Measurements from ENCODE around the gene PCSK5. TPM values are rescaled to one million over a fixed set of nuclear protein-coding genes. Genes with fewer than 3 reads are reported as not detected.

PCSK5 gene
- total RNA-seq, 6 experiments from 2014 or later = 1.4 to 5.8 (median 3.5) TPM

DNA sequence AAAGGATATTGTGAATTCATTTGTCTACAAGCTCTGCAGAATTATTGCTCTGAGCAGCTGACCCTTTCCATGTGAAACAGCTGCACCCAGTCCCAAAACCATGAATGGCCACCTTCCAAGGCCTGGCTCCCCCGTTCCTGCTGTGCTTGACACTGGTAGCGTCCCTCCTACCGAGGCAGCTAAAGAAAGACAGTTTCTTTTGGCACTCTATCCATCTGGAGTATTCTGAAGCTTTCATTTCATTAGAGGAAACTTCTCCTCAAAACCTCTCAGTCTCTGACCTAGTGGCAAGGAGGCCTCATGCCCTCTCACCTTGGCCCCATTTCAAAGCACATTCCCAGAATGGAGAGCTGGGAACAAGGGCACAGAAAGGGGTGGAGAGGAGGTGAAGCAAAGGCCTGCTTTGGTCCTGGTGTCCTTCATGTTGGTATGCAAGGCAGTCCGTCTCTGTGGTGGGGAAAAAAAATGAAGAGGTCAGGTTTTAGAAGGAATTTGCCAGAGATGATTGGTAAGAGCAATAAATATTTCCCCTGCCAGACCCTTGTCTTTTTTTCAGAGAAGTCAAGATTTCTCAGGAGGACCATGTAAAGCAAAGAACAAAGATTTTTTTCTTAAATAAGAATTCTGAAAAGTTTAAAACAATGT, 271.7 kb downstream of the PCSK5 start:
- DNase-seq (no peak), ATAC-seq (no peak)
- Histone ChIP-seq H3K4me3 (no peak overlapping the region), H3K36me3 (no peaks in the 10 kb centered on the region), H3K9me3 (no peaks in the 10 kb centered on the region), H3K4me1 (peaks cover 0 to 14% (median 4%) of the 10 kb centered on the region in 4 donors), H3K27me3 (no peaks in the 10 kb centered on the region), H3K27ac (no peak overlapping the region)
- intact Hi-C loops (cut with DNase I) = no loop called here
- no peak for TF ChIP-seq CTCF (IDR thresholded peaks at IDR 0.05)
- TF ChIP-seq POLR2A (IDR thresholded peaks at IDR 0.05) = no peak
- 78% methylated on average over 4 of the region's 4 CpGs for WGBS (ENCODE audit: insufficient coverage, low coverage, low lambda C conversion rate, missing lambda C conversion rate)

DNA sequence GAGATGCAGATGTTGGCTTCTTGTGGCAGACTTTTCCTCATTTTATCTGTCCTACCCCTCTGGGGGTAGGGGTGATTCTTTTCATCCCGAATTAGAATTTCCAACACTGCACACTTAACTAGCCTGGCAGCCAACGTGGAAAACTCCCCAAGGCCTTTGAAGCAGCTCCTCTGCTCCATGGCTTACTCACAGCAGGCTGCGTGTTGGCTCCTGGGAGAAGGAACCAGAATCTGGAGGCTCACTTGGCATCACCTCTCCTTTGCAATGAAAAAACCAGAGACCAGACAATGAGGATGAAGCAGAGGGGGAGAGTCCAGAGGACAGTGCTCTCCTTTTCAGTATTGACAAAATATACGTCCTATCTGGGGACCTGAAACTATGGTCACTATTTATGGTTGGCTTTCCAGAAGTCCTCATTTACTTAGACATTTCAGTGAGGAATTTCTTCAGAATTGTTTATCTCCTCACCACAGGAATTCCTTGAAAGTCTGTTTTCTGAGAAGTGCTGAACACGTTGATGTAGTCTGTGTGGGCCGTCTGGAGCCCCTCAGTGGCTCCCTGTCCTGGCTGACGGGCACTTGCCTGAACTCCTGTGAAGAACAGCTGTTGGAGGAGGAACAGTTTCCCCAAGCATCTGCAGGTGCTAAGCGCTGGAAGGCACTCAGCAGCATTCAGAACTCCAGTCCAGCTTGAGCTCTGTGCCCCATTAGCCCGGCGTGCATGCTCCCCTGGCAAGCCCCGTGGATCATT, 272.5 kb downstream of the PCSK5 start:
- no peaks in the 10 kb centered on the region for H3K36me3 ChIP-seq
- no peak for ATAC-seq
- TF ChIP-seq POLR2A (IDR thresholded peaks at IDR 0.05) (no peak), CTCF (IDR thresholded peaks at IDR 0.05) (no peak)
- 81% methylated on average over 11 of the region's 11 CpGs for WGBS (ENCODE audit: insufficient coverage, low coverage, low lambda C conversion rate, missing lambda C conversion rate)
- no peak overlapping the region for H3K27ac ChIP-seq
- peaks cover 0 to 14% (median 4%) of the 10 kb centered on the region in 4 donors for H3K4me1 ChIP-seq
- no peaks in the 10 kb centered on the region for H3K9me3 ChIP-seq
- no peaks in the 10 kb centered on the region for H3K27me3 ChIP-seq
- no peak for DNase-seq
- H3K4me3 ChIP-seq = no peak overlapping the region
- intact Hi-C loops (cut with DNase I) = no loop called here

DNA sequence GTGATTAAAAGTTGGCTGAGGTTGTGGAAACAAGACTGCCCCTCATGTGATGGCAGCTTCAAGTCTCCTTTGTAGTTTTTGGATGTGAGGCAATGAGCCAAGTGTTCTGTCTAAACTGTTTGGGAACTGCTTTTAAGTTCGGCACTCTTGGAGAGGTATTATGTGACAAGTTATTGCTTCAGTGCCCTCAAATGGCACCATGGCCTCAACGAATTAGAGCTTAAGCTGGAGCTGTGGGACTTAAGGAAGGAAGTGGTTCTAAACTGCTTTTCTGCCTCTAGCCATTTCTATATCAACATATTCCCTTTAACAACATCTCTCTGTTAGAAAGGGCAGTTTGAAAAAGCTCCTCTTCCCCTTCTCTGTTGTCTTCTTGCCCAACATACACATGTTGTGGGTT, 276.1 kb downstream of the PCSK5 start:
- Histone ChIP-seq H3K4me3 (no peak overlapping the region), H3K9me3 (no peaks in the 10 kb centered on the region), H3K27ac (no peak overlapping the region), H3K36me3 (no peaks in the 10 kb centered on the region), H3K4me1 (no peaks in the 10 kb centered on the region), H3K27me3 (no peaks in the 10 kb centered on the region)
- 41% methylated on average over 2 of the region's 2 CpGs for WGBS (ENCODE audit: insufficient coverage, low coverage, low lambda C conversion rate, missing lambda C conversion rate)
- DNase-seq = no peak
- intact Hi-C loops (cut with DNase I) = no loop called here
- TF ChIP-seq CTCF (IDR thresholded peaks at IDR 0.05) (no peak), POLR2A (IDR thresholded peaks at IDR 0.05) (no peak)
- ATAC-seq = no peak

DNA sequence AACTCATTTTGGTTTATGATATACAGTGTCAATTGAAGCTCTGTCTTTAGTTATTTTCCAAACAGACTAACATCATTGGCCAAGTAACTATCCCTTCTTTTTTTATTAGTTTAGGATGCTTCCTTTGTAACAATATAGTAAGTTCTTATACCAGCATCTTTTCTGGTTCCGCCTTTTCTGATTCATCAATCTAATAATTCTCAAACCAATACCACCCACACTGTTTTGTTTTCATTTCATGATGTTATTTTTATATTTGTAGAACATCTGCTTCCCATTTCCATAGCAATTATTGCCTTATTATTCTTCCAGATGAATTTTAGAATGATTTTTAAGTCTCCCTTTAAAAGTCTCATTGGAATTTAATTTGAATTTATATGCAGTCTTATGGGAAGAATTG, 285.7 kb downstream of the PCSK5 start:
- no peak for DNase-seq
- Histone ChIP-seq H3K4me1 (no peaks in the 10 kb centered on the region), H3K9me3 (no peaks in the 10 kb centered on the region), H3K27me3 (no peaks in the 10 kb centered on the region), H3K4me3 (no peak overlapping the region), H3K36me3 (no peaks in the 10 kb centered on the region), H3K27ac (no peak overlapping the region)
- TF ChIP-seq CTCF (IDR thresholded peaks at IDR 0.05) = no peak
- TF ChIP-seq POLR2A (IDR thresholded peaks at IDR 0.05) = no peak
- no peak for ATAC-seq
- 90% methylated on average over 1 of the region's 1 CpG for WGBS (ENCODE audit: insufficient coverage, low coverage, low lambda C conversion rate, missing lambda C conversion rate)
- intact Hi-C loops (cut with DNase I) = no loop called here

Measured in right lobe of liver (tissue), 6 donors.